ENCODE measurements around the gene AR. TPM values are rescaled to one million over a fixed set of nuclear protein-coding genes. Genes with fewer than 3 reads are reported as not detected.

Gene AR
- total and polyA plus RNA-seq, 9 donors: 7.5 to 40.4 (median 27.1) TPM

DNA sequence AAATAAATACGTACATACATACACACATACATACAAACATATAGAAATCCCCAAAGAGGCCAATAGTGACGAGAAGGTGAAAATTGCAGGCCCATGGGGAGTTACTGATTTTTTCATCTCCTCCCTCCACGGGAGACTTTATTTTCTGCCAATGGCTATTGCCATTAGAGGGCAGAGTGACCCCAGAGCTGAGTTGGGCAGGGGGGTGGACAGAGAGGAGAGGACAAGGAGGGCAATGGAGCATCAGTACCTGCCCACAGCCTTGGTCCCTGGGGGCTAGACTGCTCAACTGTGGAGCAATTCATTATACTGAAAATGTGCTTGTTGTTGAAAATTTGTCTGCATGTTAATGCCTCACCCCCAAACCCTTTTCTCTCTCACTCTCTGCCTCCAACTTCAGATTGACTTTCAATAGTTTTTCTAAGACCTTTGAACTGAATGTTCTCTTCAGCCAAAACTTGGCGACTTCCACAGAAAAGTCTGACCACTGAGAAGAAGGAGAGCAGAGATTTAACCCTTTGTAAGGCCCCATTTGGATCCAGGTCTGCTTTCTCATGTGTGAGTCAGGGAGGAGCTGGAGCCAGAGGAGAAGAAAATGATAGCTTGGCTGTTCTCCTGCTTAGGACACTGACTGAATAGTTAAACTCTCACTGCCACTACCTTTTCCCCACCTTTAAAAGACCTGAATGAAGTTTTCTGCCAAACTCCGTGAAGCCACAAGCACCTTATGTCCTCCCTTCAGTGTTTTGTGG, 180.7 kb downstream of the AR start:
- H3K36me3 ChIP-seq: no peaks in the 10 kb centered on the region
- peaks cover 10% of the 10 kb centered on the region for H3K4me1 ChIP-seq (ENCODE audit: insufficient read depth)
- H3K4me3 ChIP-seq: no peak overlapping the region
- WGBS, 3 donors: 37 to 41% (median 39%) methylated on average over 5 of the region's 5 CpGs
- no peak overlapping the region for H3K27ac ChIP-seq
- no peaks in the 10 kb centered on the region for H3K9me3 ChIP-seq
- no peak for TF ChIP-seq POLR2A (IDR thresholded peaks at IDR 0.05)
- no peak for TF ChIP-seq EP300 (IDR thresholded peaks at IDR 0.05)
- TF ChIP-seq, protein P1, sequence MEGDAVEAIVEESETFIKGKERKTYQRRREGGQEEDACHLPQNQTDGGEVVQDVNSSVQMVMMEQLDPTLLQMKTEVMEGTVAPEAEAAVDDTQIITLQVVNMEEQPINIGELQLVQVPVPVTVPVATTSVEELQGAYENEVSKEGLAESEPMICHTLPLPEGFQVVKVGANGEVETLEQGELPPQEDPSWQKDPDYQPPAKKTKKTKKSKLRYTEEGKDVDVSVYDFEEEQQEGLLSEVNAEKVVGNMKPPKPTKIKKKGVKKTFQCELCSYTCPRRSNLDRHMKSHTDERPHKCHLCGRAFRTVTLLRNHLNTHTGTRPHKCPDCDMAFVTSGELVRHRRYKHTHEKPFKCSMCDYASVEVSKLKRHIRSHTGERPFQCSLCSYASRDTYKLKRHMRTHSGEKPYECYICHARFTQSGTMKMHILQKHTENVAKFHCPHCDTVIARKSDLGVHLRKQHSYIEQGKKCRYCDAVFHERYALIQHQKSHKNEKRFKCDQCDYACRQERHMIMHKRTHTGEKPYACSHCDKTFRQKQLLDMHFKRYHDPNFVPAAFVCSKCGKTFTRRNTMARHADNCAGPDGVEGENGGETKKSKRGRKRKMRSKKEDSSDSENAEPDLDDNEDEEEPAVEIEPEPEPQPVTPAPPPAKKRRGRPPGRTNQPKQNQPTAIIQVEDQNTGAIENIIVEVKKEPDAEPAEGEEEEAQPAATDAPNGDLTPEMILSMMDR (IDR thresholded peaks at IDR 0.05): no peak
- no peaks in the 10 kb centered on the region for H3K27me3 ChIP-seq
- DNase-seq: no peak
- intact Hi-C loops (cut with DNase I): no loop called here

DNA sequence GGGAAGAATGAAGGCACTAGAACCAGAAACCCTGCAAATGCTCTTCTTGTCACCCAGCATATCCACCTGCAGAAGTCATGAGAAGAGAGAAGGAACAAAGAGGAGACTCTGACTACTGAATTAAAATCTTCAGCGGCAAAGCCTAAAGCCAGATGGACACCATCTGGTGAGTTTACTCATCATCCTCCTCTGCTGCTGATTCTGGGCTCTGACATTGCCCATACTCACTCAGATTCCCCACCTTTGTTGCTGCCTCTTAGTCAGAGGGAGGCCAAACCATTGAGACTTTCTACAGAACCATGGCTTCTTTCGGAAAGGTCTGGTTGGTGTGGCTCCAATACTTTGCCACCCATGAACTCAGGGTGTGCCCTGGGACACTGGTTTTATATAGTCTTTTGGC, 181.7 kb downstream of the AR start:
- H3K4me1 ChIP-seq (ENCODE audit: insufficient read depth): peaks cover 10% of the 10 kb centered on the region
- no peak for DNase-seq
- H3K36me3 ChIP-seq: no peaks in the 10 kb centered on the region
- H3K9me3 ChIP-seq: no peaks in the 10 kb centered on the region
- H3K27me3 ChIP-seq: no peaks in the 10 kb centered on the region
- intact Hi-C loops (cut with DNase I): no loop called here
- WGBS, 3 donors: 73 to 86% (median 77%) methylated on average over 2 of the region's 2 CpGs
- TF ChIP-seq POLR2A (IDR thresholded peaks at IDR 0.05): no peak
- no peak for TF ChIP-seq EP300 (IDR thresholded peaks at IDR 0.05)
- TF ChIP-seq, protein P1 (IDR thresholded peaks at IDR 0.05): no peak
- H3K27ac ChIP-seq: no peak overlapping the region
- H3K4me3 ChIP-seq: no peak overlapping the region

DNA sequence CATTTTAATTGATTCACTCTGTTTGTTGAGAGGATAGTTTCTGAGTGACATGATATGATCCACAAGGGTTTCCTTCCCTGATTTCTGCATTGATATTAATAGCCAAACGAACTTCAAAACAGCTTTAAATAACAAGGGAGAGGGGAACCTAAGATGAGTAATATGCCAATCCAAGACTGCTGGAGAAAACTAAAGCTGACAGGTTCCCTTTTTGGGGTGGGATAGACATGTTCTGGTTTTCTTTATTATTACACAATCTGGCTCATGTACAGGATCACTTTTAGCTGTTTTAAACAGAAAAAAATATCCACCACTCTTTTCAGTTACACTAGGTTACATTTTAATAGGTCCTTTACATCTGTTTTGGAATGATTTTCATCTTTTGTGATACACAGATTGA, 182.2 kb downstream of the AR start:
- Histone ChIP-seq H3K4me3 (no peak overlapping the region), H3K27me3 (no peaks in the 10 kb centered on the region), H3K36me3 (no peaks in the 10 kb centered on the region), H3K4me1 (ENCODE audit: insufficient read depth) (peaks cover 10% of the 10 kb centered on the region), H3K27ac (no peak overlapping the region), H3K9me3 (no peaks in the 10 kb centered on the region)
- WGBS, 3 donors: 32 to 46% (median 33%) methylated on average over 1 of the region's 1 CpG
- no peak for DNase-seq
- intact Hi-C loops (cut with DNase I): no loop called here
- TF ChIP-seq, protein P1 (IDR thresholded peaks at IDR 0.05): no peak
- TF ChIP-seq POLR2A (IDR thresholded peaks at IDR 0.05) (no peak), EP300 (IDR thresholded peaks at IDR 0.05) (no peak)

DNA sequence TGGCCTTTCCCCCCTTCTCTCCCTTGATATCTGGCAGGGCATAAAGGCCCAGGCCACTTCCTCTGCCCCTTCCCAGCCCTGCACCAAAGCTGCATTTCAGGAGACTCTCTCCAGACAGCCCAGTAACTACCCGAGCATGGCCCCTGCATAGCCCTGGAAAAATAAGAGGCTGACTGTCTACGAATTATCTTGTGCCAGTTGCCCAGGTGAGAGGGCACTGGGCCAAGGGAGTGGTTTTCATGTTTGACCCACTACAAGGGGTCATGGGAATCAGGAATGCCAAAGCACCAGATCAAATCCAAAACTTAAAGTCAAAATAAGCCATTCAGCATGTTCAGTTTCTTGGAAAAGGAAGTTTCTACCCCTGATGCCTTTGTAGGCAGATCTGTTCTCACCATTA, 183.8 kb downstream of the AR start:
- Histone ChIP-seq H3K27me3 (no peaks in the 10 kb centered on the region), H3K36me3 (no peaks in the 10 kb centered on the region), H3K4me3 (no peak overlapping the region), H3K27ac (no peak overlapping the region), H3K4me1 (ENCODE audit: insufficient read depth) (peaks cover 10% of the 10 kb centered on the region), H3K9me3 (no peaks in the 10 kb centered on the region)
- TF ChIP-seq, protein P1 (IDR thresholded peaks at IDR 0.05): no peak
- intact Hi-C loops (cut with DNase I): no loop called here
- DNase-seq: no peak
- 45 to 52% (median 46%) methylated on average over 2 of the region's 2 CpGs for WGBS, 3 donors

Measured in ovary (tissue), 9 donors.